Hepatocyte (in vitro differentiated cells): ENCODE results near the gene TCF4. TPM values are rescaled to one million over a fixed set of nuclear protein-coding genes. Genes with fewer than 3 reads are reported as not detected.

ENCODE experiments used
- DNase-seq: peaks from one replicate; pipeline ENCODE4 v3.0.0-alpha.2; 2016; ENCODE audit warnings: low spot score
- H2AFZ ChIP-seq: fragments of 200-600 bp; sonication (generic); 2 replicates; pipeline ENCODE4 v1.6.0; 2016; ENCODE audit warnings: antibody characterized with exemption, mild to moderate bottlenecking
- H3K27ac ChIP-seq: fragments of 200-600 bp; sonication (generic); 2 replicates; pipeline ENCODE4 v1.5.1; 2016; ENCODE audit warnings: mild to moderate bottlenecking
- H3K27me3 ChIP-seq: fragments of 200-600 bp; sonication (generic); 2 replicates; pipeline ENCODE4 v1.6.1; 2016
- H3K36me3 ChIP-seq: fragments of 200-600 bp; sonication (generic); replicated peaks from 2 replicates; pipeline ENCODE4 v1.5.1; 2016; ENCODE audit warnings: low read depth; ENCODE audit not compliant: insufficient read depth
- H3K4me1 ChIP-seq: fragments of 200-600 bp; sonication (generic); 2 replicates; pipeline ENCODE4 v1.5.1; 2016; ENCODE audit warnings: mild to moderate bottlenecking, moderate library complexity; ENCODE audit not compliant: insufficient read depth
- H3K4me2 ChIP-seq: fragments of 200-600 bp; sonication (generic); 2 replicates; pipeline ENCODE4 v1.6.0; 2016
- H3K4me3 ChIP-seq: fragments of 200-600 bp; sonication (generic); 2 replicates; pipeline ENCODE4 v1.5.1; 2016; ENCODE audit warnings: mild to moderate bottlenecking
- H3K79me2 ChIP-seq: fragments of 200-600 bp; sonication (generic); 2 replicates; pipeline ENCODE4 v1.6.0; 2017; ENCODE audit warnings: mild to moderate bottlenecking
- H3K9me2 ChIP-seq: fragments of 200-600 bp; sonication (generic); replicated peaks from 2 replicates; pipeline ENCODE4 v1.6.0; 2017; ENCODE audit warnings: mild to moderate bottlenecking; ENCODE audit not compliant: insufficient read depth
- H3K9me3 ChIP-seq: fragments of 200-600 bp; sonication (generic); 2 replicates; pipeline ENCODE4 v1.5.1; 2016; ENCODE audit warnings: low read depth, mild to moderate bottlenecking
- H4K20me1 ChIP-seq: fragments of 200-600 bp; sonication (generic); 2 replicates; pipeline ENCODE4 v1.6.0; 2016; ENCODE audit warnings: mild to moderate bottlenecking; ENCODE audit not compliant: insufficient read depth, poor library complexity, severe bottlenecking
- CTCF ChIP-seq: fragments of 200-600 bp; sonication (generic); IDR thresholded peaks from 2 replicates; pipeline ENCODE4 v1.5.1; 2016; ENCODE audit warnings: antibody characterized with exemption, mild to moderate bottlenecking; ENCODE audit not compliant: poor library complexity
- EZH2 ChIP-seq: fragments of 200-600 bp; sonication (generic); IDR thresholded peaks from 2 replicates; pipeline ENCODE4 v1.6.1; 2016; ENCODE audit warnings: antibody characterized with exemption, mild to moderate bottlenecking, borderline replicate concordance
- EZH2phosphoT487 ChIP-seq: fragments of 200-600 bp; sonication (generic); IDR thresholded peaks from one replicate; pipeline ENCODE4 v1.6.1; 2018; ENCODE audit warnings: antibody characterized with exemption, mild to moderate bottlenecking, low read depth, moderate library complexity; ENCODE audit not compliant: unreplicated experiment, severe bottlenecking
- WGBS: methylation state at CpG from one replicate; pipeline ENCODE4 v1.1.6; 2016; ENCODE audit warnings: low lambda C conversion rate; ENCODE audit errors: missing lambda C conversion rate; 5-methylcytosine and 5-hydroxymethylcytosine counted together
- polyA plus RNA-seq: library from polyadenylated mRNA; unstranded; fragments of >200 nt; fragmentation: Nextera tagmentation; extraction: Ambion mirVana; gene quantifications from 2 replicates; pipeline ENCODE4 v1.2.1, GENCODE V29; 2016
- total RNA-seq: library from RNA; depleted of rRNA; stranded (reverse); fragments of >200 nt; gene quantifications from 2 replicates; pipeline ENCODE4 v1.2.3, GENCODE V29; 2014

TCF4 gene
- total and polyA plus RNA-seq, 2 experiments from 2014 or later, result 40.5 to 65.2 TPM

- no peak for DNase-seq
- H3K4me2 ChIP-seq, result no peak overlapping the region
- H3K9me2 ChIP-seq, result no peaks in the 10 kb centered on the region
- no peak overlapping the region for H2AFZ ChIP-seq
- TF ChIP-seq EZH2, result no peak
- TF ChIP-seq CTCF, result no peak
- no peak for TF ChIP-seq EZH2phosphoT487
- no peaks in the 10 kb centered on the region for H3K36me3 ChIP-seq
- no peak overlapping the region for H3K27ac ChIP-seq
- no peaks in the 10 kb centered on the region for H4K20me1 ChIP-seq
- no peaks in the 10 kb centered on the region for H3K27me3 ChIP-seq
- no peaks in the 10 kb centered on the region for H3K9me3 ChIP-seq
- WGBS, result 89% methylated on average over 3 of the region's 3 CpGs
- H3K4me3 ChIP-seq, result no peak overlapping the region
- peaks cover 6% of the 10 kb centered on the region for H3K4me1 ChIP-seq
- H3K79me2 ChIP-seq, result peaks cover 3% of the 10 kb centered on the region
Observed at GRCh38 chr18:55336438-55337100, 251.4 kb downstream of the TCF4 start.

- no peak for TF ChIP-seq EZH2
- no peak for TF ChIP-seq CTCF
- TF ChIP-seq EZH2phosphoT487, result no peak
- Histone ChIP-seq H3K9me2 (no peaks in the 10 kb centered on the region), H3K79me2 (peaks cover 3% of the 10 kb centered on the region), H3K4me3 (no peak overlapping the region), H2AFZ (no peak overlapping the region), H3K9me3 (no peaks in the 10 kb centered on the region), H3K4me1 (peaks cover 5% of the 10 kb centered on the region), H3K27ac (no peak overlapping the region), H3K27me3 (no peaks in the 10 kb centered on the region), H3K4me2 (no peak overlapping the region), H3K36me3 (no peaks in the 10 kb centered on the region), H4K20me1 (no peaks in the 10 kb centered on the region)
- 76% methylated on average over 4 of the region's 4 CpGs for WGBS
- DNase-seq, result no peak
Observed at GRCh38 chr18:55334875-55335274, 253.1 kb downstream of the TCF4 start.

GRCh38 chr18:55331301-55331700 is 256.7 kb downstream of the TCF4 start:
- DNase-seq, result no peak

More at GRCh38 chr18:55331301-55331700, 256.7 kb downstream of the TCF4 start:
- Histone ChIP-seq H4K20me1 (no peaks in the 10 kb centered on the region), H3K36me3 (no peaks in the 10 kb centered on the region), H2AFZ (no peak overlapping the region), H3K27ac (no peak overlapping the region), H3K4me2 (no peak overlapping the region), H3K9me2 (no peaks in the 10 kb centered on the region), H3K27me3 (no peaks in the 10 kb centered on the region), H3K4me1 (peaks cover 3% of the 10 kb centered on the region), H3K79me2 (peaks cover 3% of the 10 kb centered on the region), H3K9me3 (no peaks in the 10 kb centered on the region), H3K4me3 (no peak overlapping the region)
- TF ChIP-seq EZH2phosphoT487 (no peak), CTCF (no peak), EZH2 (no peak)
- 94% methylated on average over 2 of the region's 2 CpGs for WGBS
